H9 (cell line): ENCODE results near the gene PPP1R14B. TPM values are rescaled to one million over a fixed set of nuclear protein-coding genes. Genes with fewer than 3 reads are reported as not detected.

ENCODE experiments used
- DNase-seq: peaks from one replicate; pipeline ENCODE4 v3.0.0-alpha.2; 2017
- H2AFZ ChIP-seq: one replicate; pipeline ENCODE4 v1.6.1; 2013; ENCODE audit warnings: mild to moderate bottlenecking, low read length, control low read depth, moderate library complexity
- H2AK5ac ChIP-seq: 2 replicates; pipeline ENCODE4 v1.6.1; 2013; ENCODE audit warnings: low read length, control low read depth, mixed read lengths; ENCODE audit not compliant: insufficient read length
- H2BK120ac ChIP-seq: one replicate; pipeline ENCODE4 v1.6.1; 2013; ENCODE audit warnings: low read depth, mild to moderate bottlenecking, low read length, control low read depth, inconsistent platforms; ENCODE audit not compliant: poor library complexity, severe bottlenecking
- H2BK12ac ChIP-seq: 2 replicates; pipeline ENCODE4 v1.6.1; 2013; ENCODE audit warnings: low read length, control low read depth, mixed read lengths, low read depth; ENCODE audit not compliant: insufficient read length
- H2BK15ac ChIP-seq: 2 replicates; pipeline ENCODE4 v1.6.1; 2013; ENCODE audit warnings: low read depth, low read length, control low read depth
- H2BK20ac ChIP-seq: one replicate; pipeline ENCODE4 v1.6.1; 2013; ENCODE audit warnings: low read depth, mild to moderate bottlenecking, low read length, control low read depth, inconsistent platforms; ENCODE audit not compliant: poor library complexity, severe bottlenecking
- H2BK5ac ChIP-seq: 2 replicates; pipeline ENCODE4 v1.6.1; 2013; ENCODE audit warnings: low read length, control low read depth, mixed read lengths; ENCODE audit not compliant: insufficient read length
- H3K14ac ChIP-seq: 2 replicates; pipeline ENCODE4 v1.6.1; 2013; ENCODE audit warnings: low read length, control low read depth; ENCODE audit not compliant: insufficient read depth
- H3K18ac ChIP-seq: 2 replicates; pipeline ENCODE4 v1.6.1; 2013; ENCODE audit warnings: low read depth, mild to moderate bottlenecking, mixed read lengths, low read length, control low read depth; ENCODE audit not compliant: insufficient read length
- H3K23ac ChIP-seq: 2 replicates; pipeline ENCODE4 v1.6.1; 2013; ENCODE audit warnings: low read length, control low read depth, mixed read lengths, low read depth; ENCODE audit not compliant: insufficient read length
- H3K23me2 ChIP-seq: 2 replicates; pipeline ENCODE4 v1.6.1; 2013; ENCODE audit warnings: low read depth, mild to moderate bottlenecking, mixed read lengths, low read length, control low read depth; ENCODE audit not compliant: insufficient read length, poor library complexity, severe bottlenecking
- H3K27ac ChIP-seq: 2 replicates; pipeline ENCODE4 v1.5.1; 2013; ENCODE audit warnings: low read length, control low read depth, mixed read lengths, low read depth; ENCODE audit not compliant: insufficient read length
- H3K27me3 ChIP-seq: 2 replicates; pipeline ENCODE4 v1.6.1; 2013; ENCODE audit warnings: low read length, control low read depth, inconsistent platforms; ENCODE audit not compliant: insufficient read depth
- H3K4ac ChIP-seq: 2 replicates; pipeline ENCODE4 v1.6.1; 2013; ENCODE audit warnings: low read depth, mild to moderate bottlenecking, control low read depth, inconsistent platforms, low read length, moderate library complexity
- H3K4me1 ChIP-seq: 2 replicates; pipeline ENCODE4 v1.6.1; 2013; ENCODE audit warnings: low read length, control low read depth, inconsistent platforms; ENCODE audit not compliant: insufficient read depth
- H3K4me2 ChIP-seq: 2 replicates; pipeline ENCODE4 v1.6.1; 2013; ENCODE audit warnings: low read length, control low read depth, mixed read lengths; ENCODE audit not compliant: insufficient read length, insufficient read depth
- H3K56ac ChIP-seq: 2 replicates; pipeline ENCODE4 v1.6.1; 2013; ENCODE audit warnings: low read depth, mild to moderate bottlenecking, mixed read lengths, low read length, control low read depth; ENCODE audit not compliant: insufficient read length
- H3K79me1 ChIP-seq: 2 replicates; pipeline ENCODE4 v1.6.1; 2013; ENCODE audit warnings: low read depth, mild to moderate bottlenecking, moderate library complexity, low read length, control low read depth, inconsistent platforms; ENCODE audit not compliant: insufficient read depth, poor library complexity, severe bottlenecking
- H3K79me2 ChIP-seq: 2 replicates; pipeline ENCODE4 v1.6.1; 2013; ENCODE audit warnings: low read length, control low read depth, inconsistent platforms; ENCODE audit not compliant: insufficient read depth
- H3K9ac ChIP-seq: 2 replicates; pipeline ENCODE4 v1.6.1; 2013; ENCODE audit warnings: low read length, control low read depth, mixed read lengths; ENCODE audit not compliant: insufficient read length; ENCODE audit errors: extremely low read depth
- H3K9me3 ChIP-seq: one replicate; pipeline ENCODE4 v1.6.1; 2013; ENCODE audit warnings: low read depth, low read length, inconsistent platforms; ENCODE audit not compliant: control insufficient read depth
- H3T11ph ChIP-seq: one replicate; pipeline ENCODE4 v1.6.1; 2013; ENCODE audit warnings: mild to moderate bottlenecking, low read length, control low read depth, inconsistent platforms
- H4K20me1 ChIP-seq: one replicate; pipeline ENCODE4 v1.6.1; 2013; ENCODE audit not compliant: control insufficient read depth, insufficient read length, insufficient read depth
- H4K5ac ChIP-seq: 2 replicates; pipeline ENCODE4 v1.6.1; 2013; ENCODE audit warnings: low read depth, mild to moderate bottlenecking, mixed read lengths, low read length, control low read depth; ENCODE audit not compliant: insufficient read length
- H4K8ac ChIP-seq: replicated peaks from 2 replicates; pipeline ENCODE4 v1.6.1; 2013; ENCODE audit warnings: low read length, control low read depth, mixed read lengths, low read depth; ENCODE audit not compliant: insufficient read length
- H4K91ac ChIP-seq: 2 replicates; pipeline ENCODE4 v1.6.1; 2013; ENCODE audit warnings: low read depth, mild to moderate bottlenecking, moderate library complexity, mixed read lengths, low read length, control low read depth; ENCODE audit not compliant: insufficient read length
- H3K27ac Mint-ChIP-seq, 3 experiments: 2 replicates in 2 of 3; 3 replicates in 1 of 3; pipeline ENCODE4 v1.8.0; 2020 to 2021; ENCODE audit warnings: mixed read lengths in 3 of 3, mild to moderate bottlenecking in 1 of 3, moderate library complexity in 1 of 3
- H3K27me3 Mint-ChIP-seq: 2 replicates; pipeline ENCODE4 v1.8.0; 2021; ENCODE audit warnings: low read depth, mild to moderate bottlenecking, moderate library complexity, mixed read lengths
- H3K36me3 Mint-ChIP-seq, 3 experiments: 2 replicates in 2 of 3; 3 replicates in 1 of 3; pipeline ENCODE4 v1.8.0; 2020 to 2021; ENCODE audit warnings: low read depth in 3 of 3, mixed read lengths in 3 of 3; ENCODE audit not compliant: insufficient read depth in 1 of 3
- H3K4me1 Mint-ChIP-seq, 2 experiments: 2 replicates each; pipeline ENCODE4 v1.8.0; 2020; ENCODE audit warnings: mixed read lengths in 2 of 2
- H3K4me3 Mint-ChIP-seq, 2 experiments: 2 replicates in 1 of 2; 3 replicates in 1 of 2; pipeline ENCODE4 v1.8.0; 2020 to 2021; ENCODE audit warnings: mild to moderate bottlenecking in 2 of 2, mixed read lengths in 2 of 2, moderate library complexity in 1 of 2
- H3K9me3 Mint-ChIP-seq, 2 experiments: 2 replicates in 1 of 2; 3 replicates in 1 of 2; pipeline ENCODE4 v1.8.0; 2020; ENCODE audit warnings: mild to moderate bottlenecking in 2 of 2, mixed read lengths in 2 of 2, moderate library complexity in 1 of 2
- WGBS: extraction: QIAGEN DNeasy Blood & Tissue Kit; methylation state at CpG from one replicate; pipeline ENCODE4 v1.1.7; 2013; ENCODE audit warnings: missing lambda C conversion rate, low lambda C conversion rate, mixed read lengths; ENCODE audit not compliant: insufficient read length; ENCODE audit errors: extremely low coverage; 5-methylcytosine and 5-hydroxymethylcytosine counted together
- total RNA-seq: library from RNA; stranded (reverse); gene quantifications from 2 replicates; pipeline ENCODE4 v1.2.1, GENCODE V29; 2021
- TF ChIP-seq, protein P1 (sequence below): fragments of 200-600 bp; sonication (generic); conservative IDR thresholded peaks from 3 replicates; pipeline ENCODE4 v1.8.0; 2021; ENCODE audit warnings: antibody characterized with exemption, mild to moderate bottlenecking

The PPP1R14B gene
- total RNA-seq, 1 experiment from 2014 or later: 358 TPM

DNA sequence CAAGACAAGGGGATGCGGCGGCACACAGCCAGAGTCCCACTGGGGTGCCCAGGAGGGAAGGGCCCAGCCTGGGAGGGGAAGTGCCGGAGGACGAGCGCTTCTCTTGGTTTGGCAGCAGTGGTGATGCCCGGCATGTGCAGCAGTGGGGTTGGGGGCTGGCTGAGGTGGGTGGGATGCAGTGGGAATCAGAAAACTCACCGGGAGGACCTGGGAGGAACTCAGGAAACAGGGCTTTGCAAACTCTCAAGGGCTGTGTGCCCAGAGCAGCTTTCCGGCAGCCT lies 37.2 kb downstream of the PPP1R14B start:
- Mint-ChIP-seq H3K9me3 (no peaks in the 10 kb centered on the region), H3K27ac (peak overlapping the region in 2 of 3 experiments; percentile 62 to 92; a peak in 2 of 7 replicates), H3K4me1 (peaks cover 2 to 3% of the 10 kb centered on the region in 2 experiments; a peak in 3 of 4 replicates), H3K4me3 (no peak overlapping the region), H3K36me3 (peaks cover 6 to 52% (median 40%) of the 10 kb centered on the region in 3 experiments), H3K27me3 (no peaks in the 10 kb centered on the region)
- Histone ChIP-seq H3K23ac (no peak overlapping the region), H3K9me3 (no peaks in the 10 kb centered on the region), H3K4me1 (no peaks in the 10 kb centered on the region), H3K56ac (no peak overlapping the region), H3K9ac (no peak overlapping the region), H2AFZ (no peak overlapping the region), H4K91ac (no peak overlapping the region), H3K79me1 (no peaks in the 10 kb centered on the region), H3K18ac (no peak overlapping the region), H3K27me3 (no peaks in the 10 kb centered on the region), H3T11ph (no peak overlapping the region), H3K4ac (no peak overlapping the region), H3K27ac (no peak overlapping the region), H4K20me1 (no peaks in the 10 kb centered on the region), H3K79me2 (no peaks in the 10 kb centered on the region), H2BK12ac (no peak overlapping the region), H3K4me2 (no peak overlapping the region), H2BK5ac (no peak overlapping the region), H2BK120ac (no peak overlapping the region), H2BK15ac (no peak overlapping the region), H3K14ac (no peak overlapping the region), H4K8ac (no peak overlapping the region), H2BK20ac (no peak overlapping the region), H3K23me2 (no peaks in the 10 kb centered on the region), H4K5ac (no peak overlapping the region), H2AK5ac (no peak overlapping the region)
- no CpG with 5 or more reads among the region's 8 CpGs for WGBS
- no peak for DNase-seq
- TF ChIP-seq, protein P1, sequence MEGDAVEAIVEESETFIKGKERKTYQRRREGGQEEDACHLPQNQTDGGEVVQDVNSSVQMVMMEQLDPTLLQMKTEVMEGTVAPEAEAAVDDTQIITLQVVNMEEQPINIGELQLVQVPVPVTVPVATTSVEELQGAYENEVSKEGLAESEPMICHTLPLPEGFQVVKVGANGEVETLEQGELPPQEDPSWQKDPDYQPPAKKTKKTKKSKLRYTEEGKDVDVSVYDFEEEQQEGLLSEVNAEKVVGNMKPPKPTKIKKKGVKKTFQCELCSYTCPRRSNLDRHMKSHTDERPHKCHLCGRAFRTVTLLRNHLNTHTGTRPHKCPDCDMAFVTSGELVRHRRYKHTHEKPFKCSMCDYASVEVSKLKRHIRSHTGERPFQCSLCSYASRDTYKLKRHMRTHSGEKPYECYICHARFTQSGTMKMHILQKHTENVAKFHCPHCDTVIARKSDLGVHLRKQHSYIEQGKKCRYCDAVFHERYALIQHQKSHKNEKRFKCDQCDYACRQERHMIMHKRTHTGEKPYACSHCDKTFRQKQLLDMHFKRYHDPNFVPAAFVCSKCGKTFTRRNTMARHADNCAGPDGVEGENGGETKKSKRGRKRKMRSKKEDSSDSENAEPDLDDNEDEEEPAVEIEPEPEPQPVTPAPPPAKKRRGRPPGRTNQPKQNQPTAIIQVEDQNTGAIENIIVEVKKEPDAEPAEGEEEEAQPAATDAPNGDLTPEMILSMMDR: no peak
